HUES48 (cell line): ENCODE data around the gene P3R3URF.

Experiments used
- H3K27ac ChIP-seq: one replicate; pipeline ENCODE4 v1.7.0; 2013; ENCODE audit warnings: low read depth, low read length, inconsistent platforms
- H3K27me3 ChIP-seq: 2 replicates; pipeline ENCODE4 v1.6.1; 2013; ENCODE audit warnings: mild to moderate bottlenecking, low read length; ENCODE audit not compliant: control insufficient read depth, insufficient read depth
- H3K36me3 ChIP-seq: 2 replicates; pipeline ENCODE4 v1.6.1; 2013; ENCODE audit warnings: low read length; ENCODE audit not compliant: control insufficient read depth, insufficient read depth
- H3K4me1 ChIP-seq: 2 replicates; pipeline ENCODE4 v1.6.1; 2013; ENCODE audit warnings: mild to moderate bottlenecking, low read length; ENCODE audit not compliant: control insufficient read depth, insufficient read depth
- H3K4me3 ChIP-seq: 2 replicates; pipeline ENCODE4 v1.5.1; 2013; ENCODE audit warnings: mild to moderate bottlenecking, low read depth, low read length
- H3K9ac ChIP-seq: 2 replicates; pipeline ENCODE4 v1.6.1; 2013; ENCODE audit warnings: mild to moderate bottlenecking, low read depth, low read length, moderate library complexity
- H3K9me3 ChIP-seq: 2 replicates; pipeline ENCODE4 v1.6.1; 2013; ENCODE audit warnings: low read length; ENCODE audit not compliant: control insufficient read depth, insufficient read depth

The P3R3URF gene

DNA sequence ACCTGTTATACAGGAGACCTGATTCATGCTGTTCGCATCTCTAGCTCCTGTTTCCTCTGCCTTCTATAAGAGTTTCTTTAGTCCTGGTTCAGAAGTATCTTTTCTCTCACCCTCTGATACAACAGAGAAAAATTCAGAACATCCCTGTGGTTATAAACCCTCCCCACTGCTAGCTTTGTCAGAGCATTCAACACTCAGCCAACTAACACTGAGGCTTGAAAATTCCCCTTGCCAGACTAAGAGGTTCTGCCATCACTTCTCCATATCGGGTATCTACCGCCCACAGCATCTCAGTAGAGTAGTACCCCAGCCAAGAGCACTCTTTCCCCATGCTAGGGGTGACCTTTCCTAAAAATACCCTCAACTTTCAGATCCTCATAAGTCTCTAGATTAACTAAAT is 24.3 kb downstream of the P3R3URF start:
- Histone ChIP-seq H3K9ac (no peak overlapping the region), H3K9me3 (no peaks in the 10 kb centered on the region), H3K4me3 (no peak overlapping the region), H3K27me3 (no peaks in the 10 kb centered on the region), H3K27ac (no peak overlapping the region), H3K36me3 (no peaks in the 10 kb centered on the region), H3K4me1 (0 out of 2 replicates have a peak, but pooled peaks cover 3% of the 10 kb centered on the region)

DNA sequence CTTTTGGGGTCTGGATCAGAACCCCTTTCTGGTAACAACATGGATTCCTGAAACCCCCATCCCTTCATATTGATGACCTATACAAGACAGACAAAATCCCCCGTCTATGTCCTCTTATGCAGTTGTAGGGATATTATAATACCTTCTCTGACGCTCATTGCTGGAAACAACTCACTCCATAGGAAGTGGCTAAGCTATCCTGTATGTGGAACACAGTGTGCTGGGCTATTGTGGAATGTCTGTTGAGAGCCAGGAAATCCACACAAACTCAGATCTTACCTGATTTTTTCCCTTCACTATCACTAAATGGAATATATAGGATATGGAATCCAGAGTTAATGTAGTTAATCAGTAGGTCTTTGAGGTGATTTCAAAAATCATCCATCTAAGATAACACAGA is 26.2 kb downstream of the P3R3URF start:
- no peaks in the 10 kb centered on the region for H3K27me3 ChIP-seq
- H3K36me3 ChIP-seq: no peaks in the 10 kb centered on the region
- no peak overlapping the region for H3K27ac ChIP-seq
- 0 out of 2 replicates have a peak, but pooled peaks cover 3% of the 10 kb centered on the region for H3K4me1 ChIP-seq
- no peaks in the 10 kb centered on the region for H3K9me3 ChIP-seq
- no peak overlapping the region for H3K9ac ChIP-seq
- no peak overlapping the region for H3K4me3 ChIP-seq

DNA sequence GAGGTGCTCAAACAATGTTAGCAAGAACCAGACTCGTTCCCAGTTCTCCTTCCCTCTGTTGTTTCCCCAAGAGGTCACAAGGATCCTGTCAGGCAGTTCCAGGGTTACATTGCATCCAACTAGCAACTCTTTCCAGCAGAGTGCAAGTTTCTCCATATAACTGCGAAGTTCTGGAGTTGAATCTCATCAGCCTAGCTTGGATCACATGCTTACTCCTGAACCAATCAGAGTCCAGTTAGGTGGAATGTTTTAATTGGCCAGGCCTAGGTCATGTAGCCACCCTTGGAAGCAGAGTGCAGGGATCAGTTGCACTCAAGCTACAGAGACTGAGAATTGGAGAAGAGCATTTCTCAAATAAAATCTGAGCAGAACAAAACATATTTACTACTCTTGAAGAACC is 28.0 kb downstream of the P3R3URF start:
- H3K4me1 ChIP-seq: 0 out of 2 replicates have a peak, but pooled peaks cover 3% of the 10 kb centered on the region
- H3K27me3 ChIP-seq: no peaks in the 10 kb centered on the region
- no peak overlapping the region for H3K4me3 ChIP-seq
- H3K9me3 ChIP-seq: no peaks in the 10 kb centered on the region
- no peaks in the 10 kb centered on the region for H3K36me3 ChIP-seq
- no peak overlapping the region for H3K27ac ChIP-seq
- no peak overlapping the region for H3K9ac ChIP-seq

DNA sequence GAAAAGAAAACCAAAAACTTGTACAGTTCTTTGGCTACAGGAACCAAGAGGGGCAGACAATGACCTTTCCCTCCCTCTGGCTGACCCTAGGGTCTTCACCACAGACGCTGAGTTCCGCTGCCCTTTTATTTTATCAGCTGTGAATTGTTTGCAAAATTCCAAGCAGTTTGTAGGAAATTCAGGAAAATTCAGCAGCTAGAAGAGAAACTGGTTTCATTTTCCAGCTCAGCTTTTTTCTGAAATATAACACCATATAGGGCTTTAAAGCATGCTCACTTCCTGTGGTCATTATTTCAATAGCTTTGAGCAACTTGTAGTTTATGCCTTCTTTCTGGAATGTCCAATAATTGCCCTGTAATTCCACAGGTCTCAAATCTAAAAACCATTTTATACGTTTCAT is 38.4 kb downstream of the P3R3URF start:
- Histone ChIP-seq H3K27ac (no peak overlapping the region), H3K4me1 (peaks cover 8% of the 10 kb centered on the region), H3K9ac (no peak overlapping the region), H3K4me3 (no peak overlapping the region), H3K36me3 (no peaks in the 10 kb centered on the region), H3K27me3 (0 out of 2 replicates have a peak, but pooled peaks cover 4% of the 10 kb centered on the region), H3K9me3 (no peaks in the 10 kb centered on the region)

DNA sequence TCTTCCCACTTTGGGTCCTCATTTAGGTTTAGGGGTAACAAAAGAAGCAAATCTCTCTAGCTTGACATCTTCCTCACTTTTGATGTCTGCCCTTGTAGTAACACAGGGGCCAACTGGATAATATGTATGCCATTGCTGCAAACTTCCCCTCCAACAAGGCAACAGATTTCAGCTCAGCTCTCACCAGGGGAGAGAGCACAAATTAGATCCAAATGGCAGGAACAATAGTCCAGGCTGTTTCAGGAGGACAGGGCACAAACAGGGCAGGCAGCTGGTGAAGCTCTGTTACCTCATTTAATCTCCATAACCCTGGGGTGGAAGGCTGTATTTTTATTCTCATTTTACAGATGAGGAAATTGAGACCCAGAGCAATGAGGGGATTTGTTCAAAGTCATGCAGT is 39.6 kb downstream of the P3R3URF start:
- no peak overlapping the region for H3K9ac ChIP-seq
- 0 out of 2 replicates have a peak, but pooled peaks cover 4% of the 10 kb centered on the region for H3K27me3 ChIP-seq
- no peaks in the 10 kb centered on the region for H3K9me3 ChIP-seq
- no peaks in the 10 kb centered on the region for H3K36me3 ChIP-seq
- no peak overlapping the region for H3K27ac ChIP-seq
- no peak overlapping the region for H3K4me3 ChIP-seq
- H3K4me1 ChIP-seq: peaks cover 8% of the 10 kb centered on the region

DNA sequence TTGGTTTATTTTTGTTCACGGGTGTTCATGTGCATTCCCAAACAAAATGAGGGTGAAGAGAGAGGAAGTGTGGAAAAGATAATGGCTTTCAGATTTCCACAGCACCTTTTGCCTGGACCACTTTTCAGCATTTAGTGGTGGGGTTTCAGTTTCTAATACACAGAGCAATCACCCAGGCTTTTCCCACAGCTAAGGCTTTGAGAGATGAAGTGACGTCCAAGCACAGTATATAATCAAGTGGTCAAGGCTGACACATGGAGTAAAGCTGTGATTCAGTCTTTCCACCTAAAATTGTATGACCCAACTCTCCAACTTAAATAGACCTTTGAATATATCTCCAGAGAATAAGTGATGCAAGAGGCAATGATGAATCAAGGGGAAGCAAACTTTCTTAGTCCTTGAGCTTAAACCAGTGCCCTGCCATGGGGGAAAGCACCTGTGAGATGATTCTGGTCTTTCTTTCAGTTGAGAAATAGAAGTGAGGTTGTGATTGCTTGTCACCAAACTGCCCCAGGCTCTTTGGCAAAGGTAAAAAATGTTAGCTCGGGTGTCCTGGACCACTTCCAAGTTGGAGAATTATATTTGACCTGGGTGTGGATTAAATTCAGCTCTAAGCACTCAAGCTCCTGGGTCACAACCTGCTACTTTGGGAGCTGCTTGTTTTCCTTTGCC is 41.5 kb downstream of the P3R3URF start:
- Histone ChIP-seq H3K27me3 (peaks cover 17% of the 10 kb centered on the region), H3K9ac (no peak overlapping the region), H3K36me3 (no peaks in the 10 kb centered on the region), H3K9me3 (no peaks in the 10 kb centered on the region), H3K27ac (no peak overlapping the region), H3K4me1 (peaks cover 17% of the 10 kb centered on the region), H3K4me3 (no peak overlapping the region)

DNA sequence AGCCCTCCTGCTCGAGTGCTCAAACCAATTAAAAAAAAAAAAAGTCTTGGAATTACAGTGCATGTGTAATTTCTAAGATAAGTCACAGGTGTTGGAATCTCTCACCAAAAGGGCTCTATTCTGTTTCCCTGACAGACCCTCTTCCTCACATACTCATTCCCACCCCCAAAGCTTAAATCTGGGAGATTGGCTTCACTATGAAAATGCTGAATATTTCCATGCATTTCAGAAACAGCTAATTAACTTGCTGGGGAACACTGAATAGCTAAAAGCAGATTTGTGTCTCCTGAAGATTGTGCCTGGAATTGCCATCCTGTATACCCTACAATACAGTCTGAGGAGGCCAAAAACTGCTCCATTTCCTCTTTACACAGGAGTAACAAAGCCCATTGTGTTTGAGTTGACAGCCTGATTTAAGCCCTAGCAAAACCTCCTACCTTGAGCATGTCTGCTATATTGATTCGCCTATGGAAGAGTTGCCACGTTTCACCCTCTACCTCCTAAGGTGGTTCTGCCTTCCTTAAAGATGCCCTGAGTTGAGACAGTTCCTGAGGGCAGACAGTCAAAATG is 42.4 kb downstream of the P3R3URF start:
- Histone ChIP-seq H3K9ac (peak overlapping the region; percentile 70; the same call in 1 of the 2 replicates), H3K4me1 (peaks cover 20% of the 10 kb centered on the region), H3K27me3 (peaks cover 17% of the 10 kb centered on the region), H3K36me3 (no peaks in the 10 kb centered on the region), H3K4me3 (peak overlapping the region; percentile 75), H3K9me3 (no peaks in the 10 kb centered on the region), H3K27ac (peak overlapping the region; percentile 99)

DNA sequence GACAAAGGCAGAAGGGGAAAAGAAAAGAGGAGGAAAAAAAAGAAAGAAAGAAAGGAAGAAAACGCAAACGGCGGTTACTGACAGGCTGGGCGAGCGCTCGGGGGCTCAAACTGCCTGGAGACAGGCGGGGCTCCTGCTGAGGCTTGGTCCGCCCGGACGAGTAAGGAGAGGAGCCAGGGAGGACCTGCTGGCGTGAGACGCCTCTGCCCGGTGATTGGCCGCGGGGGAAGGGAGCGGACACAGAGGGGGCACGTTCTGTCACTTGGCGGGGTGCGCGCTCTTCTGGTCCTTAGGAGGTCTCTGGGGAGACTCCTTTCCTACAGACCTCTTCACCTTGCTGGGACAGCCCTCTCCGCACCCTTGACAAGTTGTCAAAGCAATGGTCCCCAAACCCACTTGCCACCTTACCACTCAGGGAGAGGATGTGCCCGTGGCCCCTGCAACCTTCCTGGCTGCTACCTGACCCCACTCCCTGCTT is 43.1 kb downstream of the P3R3URF start:
- H3K9ac ChIP-seq: peak overlapping the region; percentile 70
- peaks cover 20% of the 10 kb centered on the region for H3K4me1 ChIP-seq
- peak overlapping the region; percentile 75 for H3K4me3 ChIP-seq
- H3K36me3 ChIP-seq: no peaks in the 10 kb centered on the region
- H3K27ac ChIP-seq: peak overlapping the region; percentile 99
- H3K27me3 ChIP-seq: peaks cover 17% of the 10 kb centered on the region
- no peaks in the 10 kb centered on the region for H3K9me3 ChIP-seq

DNA sequence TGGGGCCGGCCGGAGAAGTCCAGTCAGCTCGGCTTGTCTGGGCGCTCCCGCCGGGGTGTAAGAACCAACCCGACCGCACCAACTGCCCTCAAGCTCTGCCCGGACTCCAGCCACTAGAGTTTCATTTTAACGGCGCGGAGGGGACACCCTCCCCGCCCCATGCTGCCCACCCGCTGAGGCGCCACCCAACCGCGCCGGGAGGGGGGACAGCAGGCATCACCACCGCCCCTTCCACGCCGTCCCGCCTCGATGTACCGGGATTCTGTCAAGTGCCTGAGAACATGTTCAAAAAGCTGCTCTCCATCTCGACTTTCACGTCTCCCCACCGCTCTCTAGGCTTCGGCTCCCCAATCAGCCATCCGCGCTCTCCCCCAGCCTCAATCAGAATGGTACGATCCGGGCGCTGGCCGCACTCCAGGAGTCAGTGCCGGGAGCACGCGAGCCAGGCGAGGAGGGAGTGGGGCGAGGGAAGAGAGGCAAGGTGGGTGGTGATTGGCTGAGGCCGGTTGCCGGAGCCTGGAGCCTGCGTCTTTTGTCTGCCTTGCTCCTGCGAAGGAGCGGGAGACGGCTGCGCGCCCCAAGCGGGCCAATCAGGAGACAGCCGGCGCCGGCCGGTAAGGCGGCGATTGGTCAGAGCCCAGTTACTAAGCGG is 43.6 kb downstream of the P3R3URF start, which contains the start of gene PIK3R3:
PIK3R3 (minus strand) TSS at position 101 of the 652 bp plus-strand sequence. CDS start 677 bp downstream, outside the sequence.
- Histone ChIP-seq H3K9me3 (no peaks in the 10 kb centered on the region), H3K9ac (peak within 1 kb of the TSS; percentile 98), H3K27ac (peak within 1 kb of the TSS; percentile 99), H3K4me3 (peak within 1 kb of the TSS; percentile 75), H3K4me1 (peaks cover 20% of the 10 kb centered on the region), H3K36me3 (no peaks in the 10 kb centered on the region), H3K27me3 (peaks cover 17% of the 10 kb centered on the region)

DNA sequence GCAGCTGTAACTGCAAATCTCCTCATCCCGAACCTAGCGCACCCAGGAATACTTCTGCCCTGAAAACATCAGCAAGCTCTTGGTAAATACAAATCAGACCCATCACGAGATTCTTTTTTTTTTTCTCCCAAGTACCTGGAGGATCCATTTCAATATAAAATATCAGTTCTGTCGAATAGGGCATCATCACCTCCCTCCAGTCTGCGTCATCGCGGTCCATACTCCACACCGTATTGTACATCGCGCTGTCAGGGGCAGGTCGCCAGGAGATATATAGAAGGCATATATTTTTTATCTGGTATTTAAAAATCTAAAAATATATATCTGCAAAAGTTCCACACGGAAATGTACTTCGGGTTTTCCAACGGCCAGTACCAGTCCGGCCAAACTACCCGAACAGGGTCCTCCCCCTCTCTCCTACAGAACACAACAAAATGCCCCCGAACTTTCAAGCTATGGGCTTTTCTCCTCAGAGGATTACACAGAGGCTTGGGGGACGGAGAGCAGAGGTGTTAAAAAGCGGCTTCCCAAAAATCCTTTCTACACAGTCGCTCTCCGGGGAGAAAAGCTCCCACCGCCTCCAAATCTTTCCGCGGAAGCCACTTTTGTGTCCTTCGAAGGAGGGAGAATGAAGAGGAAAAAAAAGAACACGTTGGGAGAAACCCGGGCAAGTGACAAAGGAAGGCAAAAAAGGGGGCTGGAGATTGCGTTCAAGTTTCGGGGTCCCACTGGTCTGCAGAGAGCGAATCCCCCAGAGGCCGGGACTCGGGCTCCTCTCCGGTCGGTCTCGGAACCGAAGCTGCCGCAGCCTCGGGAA is 44.4 kb downstream of the P3R3URF start:
- no peaks in the 10 kb centered on the region for H3K36me3 ChIP-seq
- peak overlapping the region; percentile 98 for H3K9ac ChIP-seq
- peaks cover 17% of the 10 kb centered on the region for H3K27me3 ChIP-seq
- peaks cover 20% of the 10 kb centered on the region for H3K4me1 ChIP-seq
- peak overlapping the region; percentile 99 for H3K27ac ChIP-seq
- H3K9me3 ChIP-seq: no peaks in the 10 kb centered on the region
- H3K4me3 ChIP-seq: peak overlapping the region; percentile 75
